Measurements from ENCODE around the gene WFIKKN1.
A peak's percentile ranks its signal among the peaks of the same experiment; 100 is the strongest.

WFIKKN1 gene

DNA sequence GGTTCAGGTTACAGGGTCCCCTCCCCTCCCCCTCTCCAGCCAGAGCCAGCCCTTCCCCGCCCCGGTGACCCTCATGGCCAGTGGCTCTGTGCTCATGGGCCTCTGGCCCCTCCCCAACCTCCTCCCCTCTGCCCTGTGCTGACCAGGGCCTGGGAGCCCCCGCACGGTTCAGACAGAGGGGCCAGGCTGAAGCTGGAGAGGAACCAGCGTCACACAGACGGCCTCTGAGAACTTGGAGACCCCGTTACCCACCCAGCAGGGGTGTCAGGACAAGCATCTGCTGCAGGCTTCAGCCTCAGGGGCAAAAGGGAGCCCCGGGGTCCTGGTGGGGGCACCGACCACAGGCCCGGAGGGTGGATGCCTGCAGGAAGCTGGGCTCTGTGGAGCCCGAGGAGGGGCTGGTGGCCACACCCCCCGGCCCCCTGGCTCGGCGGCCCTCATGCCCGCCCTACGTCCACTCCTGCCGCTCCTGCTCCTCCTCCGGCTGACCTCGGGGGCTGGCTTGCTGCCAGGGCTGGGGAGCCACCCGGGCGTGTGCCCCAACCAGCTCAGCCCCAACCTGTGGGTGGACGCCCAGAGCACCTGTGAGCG, at the start of gene WFIKKN1:
TSS of gene WFIKKN1 (plus strand) at position 171 of the 591 bp plus-strand sequence. CDS start at position 440, 269 bp downstream.
- no peak for DNase-seq (ENCODE audit: low read depth, low spot score)

DNA sequence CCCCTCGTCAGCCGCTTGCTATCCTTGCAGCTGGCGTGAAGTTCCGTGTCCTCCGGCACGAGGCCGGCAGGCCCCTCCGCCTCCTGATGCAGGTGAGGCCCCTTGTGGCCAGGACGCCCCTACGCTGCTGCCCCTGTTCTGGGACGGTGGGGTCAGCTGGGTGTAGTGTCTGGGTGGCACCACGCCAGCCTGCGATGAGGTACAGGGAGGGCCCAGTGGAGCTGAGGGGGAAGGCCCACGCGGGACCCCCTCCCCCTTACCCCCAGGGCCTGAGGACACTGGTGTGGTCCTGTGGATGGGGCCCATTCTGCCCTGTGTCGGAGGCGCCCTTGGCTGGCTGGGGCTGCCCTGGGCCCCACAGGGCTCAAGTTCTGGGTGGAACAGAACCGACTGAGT, 48.6 kb upstream of the WFIKKN1 start:
- DNase-seq (ENCODE audit: low read depth, low spot score) = no peak

GRCh38 chr16:582614-583331, 48.0 kb upstream of the WFIKKN1 start:
- DNase-seq (ENCODE audit: low read depth, low spot score) = no peak

- no peak for DNase-seq (ENCODE audit: low read depth, low spot score)
These were observed 47.3 kb upstream of the WFIKKN1 start for GRCh38 chr16:583470-583814.

DNA sequence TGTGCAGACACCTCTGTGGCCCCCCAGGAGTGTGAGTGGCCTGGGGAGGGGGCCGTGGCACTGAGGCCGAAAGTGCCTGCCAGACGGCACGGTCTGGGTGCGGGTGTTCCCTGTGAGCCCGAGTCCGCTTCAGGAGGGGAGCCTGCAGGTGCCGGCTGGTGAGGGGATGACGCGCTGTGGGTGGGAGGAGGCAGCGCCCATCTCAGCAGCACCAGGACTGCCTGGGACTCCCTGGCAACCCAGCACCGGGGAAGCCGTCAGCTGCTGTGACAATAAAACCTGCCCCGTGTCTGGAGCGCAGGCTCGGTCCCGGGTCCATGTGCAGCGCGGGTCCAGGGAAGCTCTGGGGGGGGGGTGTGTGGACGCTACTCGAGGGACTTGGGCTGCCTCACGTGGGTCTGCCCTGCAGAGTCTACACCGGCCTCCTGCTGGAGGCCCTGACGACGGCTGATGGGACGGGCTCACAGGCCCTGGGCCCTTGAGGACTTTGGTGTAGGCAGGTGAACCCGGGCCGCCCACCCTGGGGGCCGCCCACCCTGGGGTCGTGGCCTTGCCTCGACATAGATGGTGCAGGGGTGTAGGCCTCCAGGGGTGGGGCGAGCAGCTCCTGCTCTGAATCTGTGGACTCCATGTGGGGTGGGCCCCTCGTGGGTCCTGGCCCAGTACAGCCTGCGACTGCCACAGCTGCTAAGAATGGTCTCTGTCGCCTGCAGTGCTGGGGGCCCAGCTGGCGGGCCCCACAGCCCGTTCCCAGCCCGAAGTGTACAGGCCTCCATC, 46.8 kb upstream of the WFIKKN1 start:
- DNase-seq (ENCODE audit: low read depth, low spot score) = no peak

- DNase-seq (ENCODE audit: low read depth, low spot score) = no peak
These were observed 45.4 kb upstream of the WFIKKN1 start for GRCh38 chr16:585351-585750.

GRCh38 chr16:586047-586644, 44.6 kb upstream of the WFIKKN1 start:
- no peak for DNase-seq (ENCODE audit: low read depth, low spot score)

DNA sequence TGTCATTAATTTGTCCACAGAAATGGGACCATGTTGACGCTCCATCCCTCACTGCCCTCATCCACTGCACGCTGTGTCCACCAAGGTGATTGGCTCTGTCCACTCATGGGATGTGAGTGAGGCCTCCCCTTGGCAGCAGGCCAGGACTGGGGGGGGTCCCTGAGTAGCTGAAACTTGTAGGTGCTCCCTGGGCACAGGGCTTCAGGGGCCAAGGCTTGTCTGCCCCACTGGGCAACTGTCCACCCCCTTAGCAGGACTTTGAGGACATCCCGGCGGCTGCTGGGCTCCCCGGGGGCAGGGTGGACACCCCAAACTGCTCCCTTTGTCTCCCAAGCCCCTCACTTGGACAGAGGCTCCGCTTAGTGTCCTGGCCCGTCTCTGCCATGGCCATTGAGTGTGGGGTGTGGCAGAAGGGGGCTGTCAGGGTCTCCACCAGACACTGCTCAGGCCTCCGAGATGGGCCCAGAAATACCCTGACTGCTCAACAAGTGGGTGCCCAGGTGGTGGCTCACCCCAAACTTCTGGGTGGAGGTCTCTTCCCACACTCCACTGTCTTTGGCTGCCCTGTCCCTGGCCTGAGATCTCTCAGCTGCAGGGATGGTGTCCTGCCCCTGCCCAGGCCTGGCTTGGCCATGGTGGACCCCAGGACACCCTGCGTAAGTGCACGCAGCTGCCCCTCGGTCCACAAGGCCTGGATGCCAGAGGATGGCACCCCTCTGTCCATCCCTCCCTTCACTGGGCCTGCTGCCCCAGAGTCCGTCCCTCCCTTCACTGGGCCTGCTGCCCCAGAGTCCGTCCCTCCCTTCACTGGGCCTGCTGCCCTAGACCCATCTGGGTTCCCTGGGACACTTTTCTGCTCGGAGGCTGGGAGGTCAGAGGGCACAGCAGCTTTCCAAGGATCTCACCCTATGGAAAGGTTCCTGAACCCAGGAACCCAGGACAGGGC, 43.9 kb upstream of the WFIKKN1 start:
- DNase-seq (ENCODE audit: low read depth, low spot score) = no peak

- DNase-seq (ENCODE audit: low read depth, low spot score) = no peak
These were observed 42.2 kb upstream of the WFIKKN1 start for GRCh38 chr16:588639-588888.

GRCh38 chr16:588889-589657, 41.7 kb upstream of the WFIKKN1 start:
- DNase-seq (ENCODE audit: low read depth, low spot score) = peak; percentile 88

DNA sequence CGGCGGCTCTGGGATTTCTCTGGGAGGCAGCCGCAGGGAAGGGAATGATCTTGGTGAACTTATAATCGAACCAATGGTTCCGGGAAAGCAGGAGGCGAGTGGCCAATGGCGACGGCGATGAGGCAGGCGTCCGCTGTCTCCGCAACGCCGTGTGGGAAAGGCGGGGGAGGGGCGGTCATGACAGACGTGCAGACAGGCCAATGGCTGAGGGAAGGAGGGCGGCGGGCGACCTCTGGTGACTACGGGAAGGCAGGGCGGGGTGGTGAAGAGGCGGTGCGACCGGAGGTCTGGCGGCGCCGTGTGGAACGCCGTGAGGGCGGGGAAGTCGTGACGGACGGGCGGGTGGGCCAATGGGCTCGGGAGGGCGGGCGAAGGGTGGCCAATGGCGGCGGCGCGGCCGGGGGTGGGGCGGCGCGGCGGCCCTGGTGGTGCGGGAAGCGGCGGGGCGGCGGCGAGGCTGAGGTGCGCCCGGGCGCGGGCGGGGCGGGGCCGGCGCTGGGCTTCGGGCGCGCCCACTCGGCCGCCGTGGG, 41.1 kb upstream of the WFIKKN1 start, which contains the start of gene RAB40C:
TSS of gene RAB40C (plus strand) at position 409 of the 530 bp plus-strand sequence. CDS start 226 bp downstream, outside the sequence.
- peak; percentile 95 for DNase-seq (ENCODE audit: low read depth, low spot score)

GRCh38 chr16:590188-590814, 40.5 kb upstream of the WFIKKN1 start:
- no peak for DNase-seq (ENCODE audit: low read depth, low spot score)

- DNase-seq (ENCODE audit: low read depth, low spot score) = no peak
These were observed 40.0 kb upstream of the WFIKKN1 start for GRCh38 chr16:590815-591200.

GRCh38 chr16:591231-591630, 39.6 kb upstream of the WFIKKN1 start:
- DNase-seq (ENCODE audit: low read depth, low spot score) = no peak

- no peak for DNase-seq (ENCODE audit: low read depth, low spot score)
These were observed 38.8 kb upstream of the WFIKKN1 start for GRCh38 chr16:591892-592517.

DNA sequence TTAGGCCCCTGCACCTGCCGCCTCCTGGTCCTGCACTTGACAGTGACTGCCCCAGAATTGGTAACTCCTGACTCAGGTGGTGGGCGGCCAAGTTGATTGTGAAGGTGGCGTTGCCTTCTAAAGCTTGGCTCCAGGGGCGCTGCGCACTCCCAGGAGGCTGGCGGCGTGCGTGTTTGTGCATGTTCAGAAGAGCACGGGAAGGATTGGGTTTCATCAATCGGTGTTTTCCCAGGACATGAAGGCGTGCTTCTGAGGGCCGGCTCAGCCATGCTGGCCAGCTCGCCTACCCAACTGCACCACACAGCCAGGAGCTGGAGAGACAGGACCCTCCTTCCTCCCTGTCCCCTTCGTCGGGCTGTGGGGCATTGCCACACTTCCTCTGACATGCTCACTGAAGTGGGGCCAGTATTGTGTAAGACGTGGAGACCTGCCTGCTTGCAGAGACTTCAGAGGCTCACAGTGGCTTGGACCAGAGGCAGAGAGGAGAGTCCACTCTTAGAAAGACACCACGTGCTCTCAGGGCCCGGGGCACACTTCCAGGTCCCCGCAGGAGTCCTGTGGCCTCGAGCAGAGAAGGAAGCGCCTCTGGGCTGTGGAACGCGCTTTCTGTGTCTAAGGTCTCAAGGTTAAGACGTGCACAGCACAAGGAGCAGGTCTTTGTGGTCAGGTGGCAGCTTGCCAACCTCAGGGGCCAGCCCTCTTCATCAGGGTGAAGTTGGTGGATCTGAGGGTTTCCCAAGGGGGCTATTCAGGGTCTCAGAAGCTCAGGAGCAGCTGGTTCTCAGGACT, 38.1 kb upstream of the WFIKKN1 start:
- DNase-seq (ENCODE audit: low read depth, low spot score) = peak; percentile 44

DNA sequence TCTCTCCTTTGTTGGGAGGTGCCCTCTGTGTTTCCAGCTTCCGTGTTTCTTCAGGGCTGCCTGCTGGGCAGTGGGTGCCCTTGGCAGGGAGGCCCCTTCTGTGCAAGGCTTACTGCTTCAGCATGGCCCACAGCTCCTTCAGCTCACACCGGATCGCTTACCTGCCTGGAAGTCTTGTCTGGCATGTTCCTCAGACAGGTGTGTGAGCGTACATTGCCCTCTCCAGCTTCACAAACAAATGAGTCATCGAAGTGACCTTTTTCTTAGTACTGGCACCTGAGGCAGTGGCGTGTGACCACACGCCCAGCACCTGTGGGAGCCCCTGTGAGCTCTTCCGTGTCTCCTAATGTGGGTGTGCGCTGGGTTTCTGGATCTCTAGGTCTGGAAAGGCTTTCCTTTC, 37.4 kb upstream of the WFIKKN1 start:
- no peak for DNase-seq (ENCODE audit: low read depth, low spot score)

GRCh38 chr16:593807-594206, 37.0 kb upstream of the WFIKKN1 start:
- DNase-seq (ENCODE audit: low read depth, low spot score) = no peak

DNA sequence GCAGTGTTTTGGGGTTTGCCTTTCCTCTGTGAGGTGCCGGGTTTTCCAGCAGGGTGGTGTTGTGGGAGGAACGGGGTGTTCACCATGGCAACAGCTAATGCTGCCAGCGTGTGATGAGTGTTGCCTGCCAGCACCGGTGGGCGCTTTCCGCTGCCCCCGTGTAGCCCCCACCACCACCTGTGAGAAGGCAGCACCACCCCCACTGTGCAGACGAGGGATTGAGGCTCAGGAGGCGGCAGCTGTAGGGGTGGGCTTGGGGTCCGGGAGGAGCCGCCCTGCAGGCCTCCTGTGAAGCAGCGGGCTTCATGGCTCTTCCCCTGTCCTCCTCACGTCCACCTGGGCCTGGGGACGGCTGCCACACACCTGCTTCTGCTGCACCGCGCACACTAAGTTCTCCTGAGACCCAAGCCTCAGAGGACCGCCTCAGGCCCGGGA, 35.7 kb upstream of the WFIKKN1 start:
- DNase-seq (ENCODE audit: low read depth, low spot score) = no peak
